ENCODE measurements around the gene DDX1. TPM values are rescaled to one million over a fixed set of nuclear protein-coding genes. Genes with fewer than 3 reads are reported as not detected.

The DDX1 gene
- total RNA-seq, 1 experiment from 2014 or later, result 163 TPM

DNA sequence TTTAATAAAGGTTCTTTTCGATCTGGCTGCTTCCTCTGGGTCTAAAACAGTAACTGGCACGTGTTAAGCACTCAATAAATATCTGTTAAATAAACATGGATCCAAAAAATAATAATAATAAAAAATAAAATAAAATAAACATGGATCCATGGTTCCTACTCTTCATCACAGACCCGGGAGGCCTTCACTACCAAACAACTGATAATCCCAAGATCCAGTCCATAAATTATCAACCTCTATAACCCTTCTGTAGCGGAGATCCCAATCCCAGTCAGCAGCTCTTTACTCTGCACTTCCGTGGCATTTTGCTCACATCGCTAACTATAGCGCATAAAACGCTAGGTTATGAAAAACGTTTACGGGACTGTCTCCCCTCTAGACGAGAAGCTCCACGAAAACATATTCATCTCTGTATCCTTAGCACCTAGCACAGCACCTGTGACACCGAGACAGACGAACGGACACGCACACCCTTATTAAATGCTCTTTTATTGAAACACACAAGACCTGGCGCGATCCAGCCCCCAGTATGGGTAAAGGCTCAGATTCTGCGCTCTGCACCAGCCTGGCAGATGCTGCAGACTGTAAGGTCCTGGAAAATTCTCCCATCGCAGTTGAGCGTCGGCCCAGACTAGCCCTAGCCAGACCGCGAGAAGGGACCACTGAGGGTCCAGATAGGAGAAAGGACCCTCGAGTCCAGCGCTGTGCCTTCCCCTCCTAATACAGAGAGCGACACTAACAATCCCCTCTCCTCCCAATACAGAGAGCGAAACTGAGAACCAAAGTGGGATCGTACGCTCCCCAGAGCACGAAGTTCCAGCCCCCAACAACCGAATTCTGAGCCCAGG lies 31.3 kb upstream of the DDX1 start:
- Histone ChIP-seq H3K4me3 (ENCODE audit: low read depth, low read length) (peak overlapping the region; percentile 91), H3K9me3 (no peaks in the 10 kb centered on the region), H3K4me1 (peaks cover 12% of the 10 kb centered on the region), H3K36me3 (ENCODE audit: control insufficient read depth, insufficient read depth, low read length) (no peaks in the 10 kb centered on the region), H3K27me3 (replicated peaks; ENCODE audit: control insufficient read depth, insufficient read depth, low read length) (no peaks in the 10 kb centered on the region)
- TF ChIP-seq, protein P1, sequence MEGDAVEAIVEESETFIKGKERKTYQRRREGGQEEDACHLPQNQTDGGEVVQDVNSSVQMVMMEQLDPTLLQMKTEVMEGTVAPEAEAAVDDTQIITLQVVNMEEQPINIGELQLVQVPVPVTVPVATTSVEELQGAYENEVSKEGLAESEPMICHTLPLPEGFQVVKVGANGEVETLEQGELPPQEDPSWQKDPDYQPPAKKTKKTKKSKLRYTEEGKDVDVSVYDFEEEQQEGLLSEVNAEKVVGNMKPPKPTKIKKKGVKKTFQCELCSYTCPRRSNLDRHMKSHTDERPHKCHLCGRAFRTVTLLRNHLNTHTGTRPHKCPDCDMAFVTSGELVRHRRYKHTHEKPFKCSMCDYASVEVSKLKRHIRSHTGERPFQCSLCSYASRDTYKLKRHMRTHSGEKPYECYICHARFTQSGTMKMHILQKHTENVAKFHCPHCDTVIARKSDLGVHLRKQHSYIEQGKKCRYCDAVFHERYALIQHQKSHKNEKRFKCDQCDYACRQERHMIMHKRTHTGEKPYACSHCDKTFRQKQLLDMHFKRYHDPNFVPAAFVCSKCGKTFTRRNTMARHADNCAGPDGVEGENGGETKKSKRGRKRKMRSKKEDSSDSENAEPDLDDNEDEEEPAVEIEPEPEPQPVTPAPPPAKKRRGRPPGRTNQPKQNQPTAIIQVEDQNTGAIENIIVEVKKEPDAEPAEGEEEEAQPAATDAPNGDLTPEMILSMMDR (IDR thresholded peaks at IDR 0.05; ENCODE audit: insufficient read depth in 1 of 2, low read depth in 1 of 2, low read length in 1 of 2, severe bottlenecking in 1 of 2, unreplicated experiment in 1 of 2), result no peak
- Mint-ChIP-seq H3K9me3 (ENCODE audit: unreplicated experiment) (no peaks in the 10 kb centered on the region), H3K27me3 (ENCODE audit: insufficient read depth, unreplicated experiment) (no peaks in the 10 kb centered on the region), H3K27ac (ENCODE audit: unreplicated experiment) (peak overlapping the region; percentile 69), H3K36me3 (ENCODE audit: insufficient read depth, unreplicated experiment) (no peaks in the 10 kb centered on the region), H3K4me3 (ENCODE audit: unreplicated experiment) (peak overlapping the region; percentile 79), H3K4me1 (ENCODE audit: low read depth, unreplicated experiment) (peaks cover 12% of the 10 kb centered on the region)
- DNase-seq, result peak in 1 of 2 experiments; percentile 32
- TSS peak; percentile 61 for BruUV-seq (replicated peaks)
- intact Hi-C loops (cut with micrococcal nuclease; ENCODE audit: unreplicated experiment), result no loop called here
- CTCF ChIA-PET, result interaction anchor here (0.7 to 2.9 kb wide), 3 partner anchors 14 to 469 kb away, joined by 3 to 20 read pairs (median 4); no protein-coding TSS in a partner anchor
- POLR2A ChIA-PET, result no interaction called here

DNA sequence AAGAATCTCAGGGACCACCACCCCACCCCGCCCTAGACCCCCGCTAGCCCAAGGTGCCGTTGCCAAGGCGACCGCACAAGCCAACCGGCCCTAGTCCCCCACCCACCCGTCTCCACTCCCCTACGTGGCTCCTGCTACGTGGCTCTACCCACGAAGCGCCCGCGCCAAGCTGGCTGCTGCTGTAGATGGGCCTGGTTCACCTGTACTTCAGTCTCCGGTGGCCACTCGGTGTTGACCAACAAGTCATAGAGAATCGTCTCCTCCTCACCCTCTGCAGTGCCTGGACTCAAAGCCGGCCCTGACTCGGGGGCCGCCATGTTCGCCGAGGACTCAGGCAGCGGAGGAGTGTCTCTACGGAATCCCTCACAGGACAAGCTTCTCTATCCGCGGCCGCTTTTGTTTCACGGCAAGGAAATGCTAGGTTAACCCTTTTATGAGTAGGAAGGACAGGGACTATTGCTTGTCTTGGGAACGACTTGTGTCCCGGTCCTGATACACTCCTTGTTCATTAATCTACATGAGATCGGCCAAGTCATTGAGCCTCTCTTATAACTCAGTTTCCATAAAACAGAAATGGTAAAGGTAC lies 30.6 kb upstream of the DDX1 start, which contains the start of gene NBAS:
Gene NBAS (minus strand): TSS at position 347 of the 586 bp plus-strand sequence. CDS start 30 bp downstream, at position 317.
- Histone ChIP-seq H3K27me3 (replicated peaks; ENCODE audit: control insufficient read depth, insufficient read depth, low read length) (no peaks in the 10 kb centered on the region), H3K36me3 (ENCODE audit: control insufficient read depth, insufficient read depth, low read length) (no peaks in the 10 kb centered on the region), H3K4me3 (ENCODE audit: low read depth, low read length) (peak within 1 kb of the TSS; percentile 91), H3K9me3 (no peaks in the 10 kb centered on the region), H3K4me1 (peaks cover 10% of the 10 kb centered on the region)
- H3K27ac Mint-ChIP-seq (ENCODE audit: unreplicated experiment), result peak within 1 kb of the TSS; percentile 69
- TF ChIP-seq, protein P1 (IDR thresholded peaks at IDR 0.05; ENCODE audit: insufficient read depth in 1 of 2, low read depth in 1 of 2, low read length in 1 of 2, severe bottlenecking in 1 of 2, unreplicated experiment in 1 of 2), result no peak
- peaks cover 12% of the 10 kb centered on the region for H3K4me1 Mint-ChIP-seq (ENCODE audit: low read depth, unreplicated experiment)
- DNase-seq, result peak; percentile 90 to 92
- H3K9me3 Mint-ChIP-seq (ENCODE audit: unreplicated experiment), result no peaks in the 10 kb centered on the region
- no peaks in the 10 kb centered on the region for H3K36me3 Mint-ChIP-seq (ENCODE audit: insufficient read depth, unreplicated experiment)
- ChIA-PET POLR2A (no interaction called here), CTCF (interaction anchor here (0.6 to 2.9 kb wide), 3 partner anchors 15 to 182 kb away, joined by 4 to 20 read pairs (median 4); no protein-coding TSS in a partner anchor)
- H3K27me3 Mint-ChIP-seq (ENCODE audit: insufficient read depth, unreplicated experiment), result no peaks in the 10 kb centered on the region
- peak within 1 kb of the TSS; percentile 79 for H3K4me3 Mint-ChIP-seq (ENCODE audit: unreplicated experiment)
- intact Hi-C loops (cut with micrococcal nuclease; ENCODE audit: unreplicated experiment), result loop anchor here (1.0 kb wide), 1 partner anchor 30 kb away; the partner anchor contains the start of gene DDX1
- no TSS peak for BruUV-seq (replicated peaks)

Data from Caco-2 (cell line).